Urothelium cell line (cell line): Measurements from ENCODE around the gene SPARC.

Source experiments
- DNase-seq: peaks from one replicate; pipeline ENCODE4 v3.0.0; 2011; ENCODE audit warnings: low spot score, mixed read lengths
- FAIRE-seq: peaks from 2 replicates; lab custom pipeline; 2011; peaks lifted over from hg19 to GRCh38; lab: Jason Lieb, UNC

The SPARC gene

GRCh38 chr5:151661968-151662732 lies 24.6 kb downstream of the SPARC start:
- DNase-seq (no peak), FAIRE-seq (no peak)

- DNase-seq, result no peak
Measured at GRCh38 chr5:151660616-151661495, 25.9 kb downstream of the SPARC start.

GRCh38 chr5:151659001-151659754 lies 27.5 kb downstream of the SPARC start:
- FAIRE-seq (no peak), DNase-seq (peak; percentile 85)

More at GRCh38 chr5:151660616-151661495, 25.9 kb downstream of the SPARC start:
- FAIRE-seq, result no peak

- FAIRE-seq (no peak), DNase-seq (no peak)
Measured at GRCh38 chr5:151657114-151657513, 29.6 kb downstream of the SPARC start.

GRCh38 chr5:151656311-151656710 lies 30.4 kb downstream of the SPARC start:
- no peak for DNase-seq
- FAIRE-seq, result no peak

- DNase-seq (peak; percentile 89), FAIRE-seq (no peak)
Measured at GRCh38 chr5:151651997-151652645, 34.6 kb downstream of the SPARC start.

GRCh38 chr5:151648988-151649387 lies 37.7 kb downstream of the SPARC start:
- FAIRE-seq (no peak), DNase-seq (no peak)

- FAIRE-seq (no peak), DNase-seq (no peak)
Measured at GRCh38 chr5:151648089-151648488, 38.6 kb downstream of the SPARC start.

GRCh38 chr5:151647320-151647861 lies 39.3 kb downstream of the SPARC start:
- no peak for FAIRE-seq
- DNase-seq, result no peak

- FAIRE-seq, result no peak
- no peak for DNase-seq
Measured at GRCh38 chr5:151646334-151646733, 40.4 kb downstream of the SPARC start.

GRCh38 chr5:151643388-151643787 lies 43.3 kb downstream of the SPARC start:
- FAIRE-seq (no peak), DNase-seq (no peak)

GRCh38 chr5:151642472-151643140 lies 44.1 kb downstream of the SPARC start:
- FAIRE-seq (no peak), DNase-seq (no peak)

GRCh38 chr5:151638619-151639018 lies 48.1 kb downstream of the SPARC start:
- DNase-seq, result no peak
- no peak for FAIRE-seq

- DNase-seq (no peak), FAIRE-seq (no peak)
Measured at GRCh38 chr5:151637676-151638075, 49.0 kb downstream of the SPARC start.

GRCh38 chr5:151633892-151634291 lies 52.8 kb downstream of the SPARC start:
- FAIRE-seq, result no peak

GRCh38 chr5:151632941-151633340 lies 53.8 kb downstream of the SPARC start:
- DNase-seq (no peak), FAIRE-seq (no peak)

More at GRCh38 chr5:151633892-151634291, 52.8 kb downstream of the SPARC start:
- DNase-seq, result no peak

GRCh38 chr5:151632524-151632923 lies 54.2 kb downstream of the SPARC start:
- DNase-seq (no peak), FAIRE-seq (no peak)

- FAIRE-seq (peak; percentile 58), DNase-seq (no peak)
Measured at GRCh38 chr5:151631941-151632340, 54.8 kb downstream of the SPARC start.

- DNase-seq (no peak), FAIRE-seq (no peak)
Measured at GRCh38 chr5:151630088-151630487, 56.6 kb downstream of the SPARC start.
